HG03571 (cell line): ENCODE results near the gene GSS.

Experiments used
- ATAC-seq: cut with Tn5 transposase; IDR thresholded peaks from one replicate; pipeline ENCODE4 v1.9.1; 2021; ENCODE audit not compliant: unreplicated experiment

The GSS gene

GRCh38 chr20:34993941-34994508, 38.4 kb upstream of the GSS start:
- ATAC-seq, result no peak

DNA sequence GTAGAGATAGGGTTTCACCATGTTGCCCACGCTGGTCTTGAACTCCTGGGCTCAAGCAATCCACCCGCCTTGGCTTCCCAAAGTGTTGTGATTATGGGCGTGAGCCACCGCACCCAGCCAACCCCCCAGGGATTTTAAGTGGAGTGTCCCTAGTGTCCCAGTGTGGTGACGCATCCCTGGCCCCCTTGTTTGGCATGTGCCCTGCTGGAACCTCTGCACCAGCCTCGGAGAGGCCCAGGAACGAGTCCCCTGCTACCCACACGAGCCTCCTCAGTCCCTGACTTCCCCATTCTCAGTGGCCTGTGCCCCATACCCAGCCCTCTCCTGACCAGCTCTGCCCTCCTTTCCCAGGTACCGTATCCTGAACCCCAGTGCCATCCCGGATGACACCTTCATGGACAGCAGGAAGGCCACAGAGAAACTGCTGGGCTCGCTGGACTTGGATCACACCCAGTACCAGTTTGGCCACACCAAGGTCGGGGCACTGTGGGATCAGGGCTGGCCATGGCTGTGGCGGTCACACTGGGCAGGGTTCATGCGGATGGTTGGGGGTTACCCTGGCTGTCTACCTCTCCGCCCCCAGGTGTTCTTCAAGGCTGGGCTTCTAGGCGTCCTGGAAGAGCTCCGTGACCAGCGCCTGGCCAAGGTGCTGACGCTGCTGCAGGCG, 37.3 kb upstream of the GSS start:
- no peak for ATAC-seq

GRCh38 chr20:34990661-34991214, 35.1 kb upstream of the GSS start:
- no peak for ATAC-seq

GRCh38 chr20:34990231-34990630, 34.6 kb upstream of the GSS start:
- no peak for ATAC-seq

DNA sequence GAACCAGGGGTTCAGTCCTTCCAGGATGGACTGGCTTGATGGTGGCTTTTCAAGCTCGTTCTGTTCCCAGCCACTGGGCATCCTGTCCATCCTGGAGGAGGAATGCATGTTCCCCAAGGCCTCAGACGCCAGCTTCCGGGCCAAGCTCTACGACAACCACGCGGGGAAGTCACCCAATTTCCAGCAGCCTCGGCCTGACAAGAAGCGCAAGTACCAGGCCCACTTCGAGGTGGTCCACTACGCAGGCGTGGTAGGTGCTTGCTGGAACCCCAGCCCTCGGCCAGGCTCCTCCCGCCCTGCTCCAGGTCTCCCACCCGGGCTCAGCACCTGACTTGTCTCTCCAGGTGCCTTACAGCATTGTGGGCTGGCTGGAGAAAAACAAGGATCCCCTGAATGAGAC, 34.1 kb upstream of the GSS start:
- ATAC-seq, result no peak

DNA sequence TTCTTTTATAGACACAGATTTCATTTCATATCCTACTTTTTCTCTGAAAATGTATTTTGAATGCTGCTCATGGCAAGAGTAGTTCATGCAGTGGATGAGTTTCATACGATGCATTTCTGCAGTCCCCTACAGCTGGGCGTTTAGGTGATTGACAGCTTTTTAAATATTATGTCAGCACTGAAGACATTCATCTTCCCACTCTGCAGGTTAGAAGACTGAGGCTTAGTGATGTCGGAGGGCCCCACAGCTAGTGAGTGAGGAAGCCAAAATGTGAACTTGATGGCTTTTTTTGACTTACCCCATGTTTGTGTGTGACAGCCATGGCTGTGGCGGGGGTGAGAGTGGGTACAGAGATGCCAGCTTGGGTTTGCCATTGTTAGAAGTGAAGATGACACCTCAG, 33.5 kb upstream of the GSS start:
- no peak for ATAC-seq

DNA sequence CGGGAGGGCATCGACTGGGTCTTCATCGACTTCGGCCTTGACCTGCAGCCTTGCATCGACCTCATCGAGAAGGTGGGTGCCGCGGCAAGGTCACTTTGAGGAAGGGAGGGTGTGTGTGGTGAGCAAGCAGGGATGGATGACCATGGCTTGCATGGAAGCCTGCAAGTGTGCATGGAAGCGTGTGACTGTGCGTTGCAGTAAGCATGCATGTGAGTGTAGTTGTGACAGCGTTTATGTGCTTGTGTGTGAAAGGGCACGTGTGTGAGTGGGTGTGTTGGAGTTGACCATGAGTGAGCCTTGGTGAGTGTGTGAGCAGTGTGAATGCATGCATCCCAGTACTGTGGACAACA, 32.6 kb upstream of the GSS start:
- ATAC-seq, result no peak

- no peak for ATAC-seq
These were observed 31.9 kb upstream of the GSS start for GRCh38 chr20:34987288-34988190.

DNA sequence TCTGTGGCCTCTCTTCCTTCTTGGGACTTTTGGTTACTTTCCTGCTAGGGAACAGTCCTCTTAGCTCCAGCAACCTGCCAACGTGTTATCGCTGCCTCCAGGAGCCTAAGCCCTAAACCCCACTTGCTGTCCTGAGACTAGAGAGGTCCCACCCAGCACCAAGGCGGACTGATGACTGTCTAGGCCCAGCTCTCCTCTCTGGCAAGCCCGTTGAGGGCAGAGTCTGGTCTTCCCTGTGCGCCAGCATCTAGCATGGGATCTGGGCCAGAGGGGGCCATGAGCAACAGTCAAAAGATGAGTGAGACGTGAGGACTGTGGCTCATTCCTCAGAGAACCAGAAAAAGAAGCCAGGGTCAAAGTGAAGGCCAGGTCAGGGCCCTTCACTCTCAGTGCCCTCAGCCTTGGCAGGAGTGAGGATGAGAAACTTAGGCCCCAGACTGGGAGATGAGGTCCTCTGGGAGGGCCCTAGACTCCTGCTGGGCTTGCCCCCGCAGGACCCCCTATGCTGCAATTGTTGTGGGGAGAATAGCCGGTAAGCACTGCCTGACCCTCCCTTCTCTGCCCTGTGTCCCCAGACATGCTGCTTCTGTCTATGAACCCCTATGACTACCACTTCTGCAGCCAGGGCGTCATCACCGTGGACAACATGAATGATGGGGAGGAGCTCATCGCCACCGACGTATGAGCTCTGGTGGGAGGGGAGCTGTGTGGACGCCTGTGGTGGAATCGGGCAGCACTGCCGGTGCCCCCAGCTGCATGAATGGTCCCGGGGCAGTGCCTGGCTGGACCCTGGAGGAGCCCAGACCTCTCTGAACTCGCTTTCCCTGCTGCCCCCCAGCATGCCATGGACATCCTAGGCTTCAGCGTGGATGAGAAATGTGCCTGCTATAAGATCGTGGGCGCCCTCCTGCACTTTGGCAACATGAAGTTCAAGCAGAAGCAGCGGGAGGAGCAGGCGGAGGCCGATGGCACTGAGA, 31.0 kb upstream of the GSS start:
- no peak for ATAC-seq

- ATAC-seq, result no peak
These were observed 30.1 kb upstream of the GSS start for GRCh38 chr20:34985461-34986310.

GRCh38 chr20:34984756-34985261, 29.2 kb upstream of the GSS start:
- ATAC-seq, result no peak

DNA sequence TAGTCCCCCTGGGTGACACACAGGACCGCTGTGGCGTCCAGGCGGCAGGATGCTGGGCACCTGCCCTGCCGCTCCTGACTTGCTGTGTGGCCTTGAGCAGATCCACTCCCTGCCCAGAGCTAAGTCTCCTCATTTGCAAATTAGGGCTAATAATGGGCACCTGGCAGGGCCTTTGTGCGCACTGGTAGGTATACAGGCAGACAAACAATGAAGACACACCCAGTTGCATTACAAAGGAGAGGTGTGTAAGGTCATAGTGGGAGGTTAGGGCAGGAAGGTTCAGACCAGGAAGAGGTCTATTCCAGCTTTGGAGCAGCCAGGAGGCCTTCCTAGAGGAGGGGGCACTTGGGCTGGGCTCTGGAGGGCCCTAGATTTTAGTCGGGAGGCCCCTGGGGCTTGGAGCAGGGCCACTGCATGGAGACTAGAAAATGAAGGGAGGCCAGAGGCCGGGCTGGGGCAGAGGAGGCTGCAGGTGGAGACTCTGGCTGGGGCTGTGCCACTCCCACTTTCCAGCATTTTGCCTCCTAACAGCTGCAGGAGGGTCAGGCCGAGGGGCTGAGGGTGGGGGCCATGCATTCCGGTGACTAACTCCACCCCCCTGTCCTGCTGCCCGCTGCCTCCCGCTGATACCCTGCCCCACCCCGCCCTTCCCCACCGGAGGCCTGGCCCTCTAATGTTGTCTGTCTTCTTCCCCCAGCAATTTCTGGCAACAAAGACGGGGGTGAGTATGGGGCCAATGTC, 28.6 kb upstream of the GSS start:
- no peak for ATAC-seq

- ATAC-seq, result no peak
These were observed 27.6 kb upstream of the GSS start for GRCh38 chr20:34983089-34983820.

- ATAC-seq, result no peak
These were observed 26.9 kb upstream of the GSS start for GRCh38 chr20:34982270-34983088.

DNA sequence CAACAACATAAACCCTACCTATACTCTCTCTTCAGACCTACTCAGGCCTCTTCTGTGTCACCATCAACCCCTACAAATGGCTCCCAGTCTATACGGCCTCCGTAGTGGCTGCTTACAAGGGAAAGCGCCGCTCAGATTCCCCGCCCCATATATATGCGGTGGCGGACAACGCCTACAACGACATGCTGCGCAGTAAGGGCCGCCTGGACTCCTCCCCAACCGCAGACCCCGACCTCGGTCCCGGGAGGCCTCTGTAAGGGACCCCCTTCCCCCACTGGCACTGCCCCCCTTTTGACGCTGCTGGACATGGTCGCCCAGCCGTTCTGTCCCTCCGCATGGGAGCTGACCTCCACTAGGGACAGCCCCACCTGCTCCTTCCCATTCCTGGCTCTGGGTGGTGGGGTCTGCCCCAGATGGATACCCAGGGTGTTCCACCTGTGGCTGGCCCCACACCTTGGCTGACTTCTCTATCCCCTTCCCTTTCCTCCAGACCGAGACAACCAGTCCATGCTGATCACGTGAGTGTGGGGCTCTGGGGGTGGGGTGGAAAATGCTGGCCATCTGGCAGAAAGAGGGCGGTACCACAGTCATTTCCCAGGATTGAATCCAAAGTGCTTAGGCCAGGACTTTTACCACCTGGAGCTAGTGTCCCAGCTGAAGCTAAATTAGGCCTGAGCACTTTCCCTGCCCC, 25.1 kb upstream of the GSS start:
- ATAC-seq, result no peak

GRCh38 chr20:34979366-34980153, 24.0 kb upstream of the GSS start:
- ATAC-seq, result no peak
